BE2C (cell line): ENCODE data around the gene MBP.

Source experiments
- DNase-seq: peaks from one replicate; pipeline ENCODE4 v3.0.0-alpha.2; 2020
- H3K27me3 ChIP-seq: fragments of 250-450 bp; sonication (Bioruptor Pico); 2 replicates; pipeline ENCODE4 v1.5.1; 2020; ENCODE audit warnings: mild to moderate bottlenecking
- H3K36me3 ChIP-seq: fragments of 250-450 bp; sonication (Bioruptor Pico); 2 replicates; pipeline ENCODE4 v1.5.1; 2020; ENCODE audit warnings: mild to moderate bottlenecking
- H3K4me1 ChIP-seq: fragments of 250-450 bp; sonication (Bioruptor Pico); 2 replicates; pipeline ENCODE4 v1.5.1; 2020
- H3K4me3 ChIP-seq: 2 replicates; pipeline ENCODE4 v1.5.1; 2011; ENCODE audit warnings: low read depth, low read length
- H3K9me3 ChIP-seq: fragments of 250-450 bp; sonication (Bioruptor Pico); 2 replicates; pipeline ENCODE4 v1.5.1; 2020
- CTCF ChIP-seq: IDR thresholded peaks from 2 replicates; pipeline ENCODE4 v1.5.1; 2012; ENCODE audit warnings: mild to moderate bottlenecking, low read depth, low read length

Gene MBP

GRCh38 chr18:76995896-76996295 lies 136.7 kb downstream of the MBP start:
- no peak for TF ChIP-seq CTCF
- Histone ChIP-seq H3K27me3 (no peaks in the 10 kb centered on the region), H3K36me3 (no peaks in the 10 kb centered on the region), H3K4me1 (no peaks in the 10 kb centered on the region; the same call in 1 of the 2 replicates), H3K4me3 (no peak overlapping the region), H3K9me3 (no peaks in the 10 kb centered on the region)
- no peak for DNase-seq

- Histone ChIP-seq H3K4me3 (no peak overlapping the region), H3K9me3 (no peaks in the 10 kb centered on the region), H3K4me1 (no peaks in the 10 kb centered on the region; the same call in 1 of the 2 replicates), H3K27me3 (no peaks in the 10 kb centered on the region), H3K36me3 (no peaks in the 10 kb centered on the region)
- DNase-seq, result no peak
- TF ChIP-seq CTCF, result no peak
Observed at GRCh38 chr18:76994086-76994654, 138.4 kb downstream of the MBP start.

DNA sequence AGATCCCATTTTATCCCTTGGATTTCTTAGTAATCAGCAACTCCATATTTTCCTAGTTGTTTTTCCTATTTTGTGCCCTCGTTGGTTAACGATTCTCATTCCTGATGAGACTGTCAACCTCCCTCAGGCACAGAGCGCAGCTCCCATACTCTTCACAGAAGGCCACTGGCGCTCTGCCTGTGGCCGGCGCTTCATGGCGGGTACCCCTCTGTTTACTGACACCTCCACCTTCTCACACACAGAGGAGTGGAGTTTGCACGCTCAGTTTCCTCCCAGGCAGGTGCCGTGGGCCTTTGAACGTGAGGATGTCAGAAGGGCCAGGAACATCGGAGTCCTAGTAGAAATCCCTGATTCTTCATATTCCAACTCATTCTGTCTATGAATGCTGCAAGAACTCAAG lies 139.0 kb downstream of the MBP start:
- TF ChIP-seq CTCF, result no peak
- Histone ChIP-seq H3K36me3 (no peaks in the 10 kb centered on the region), H3K27me3 (no peaks in the 10 kb centered on the region), H3K4me1 (no peaks in the 10 kb centered on the region; the same call in 1 of the 2 replicates), H3K4me3 (no peak overlapping the region), H3K9me3 (no peaks in the 10 kb centered on the region)
- no peak for DNase-seq

GRCh38 chr18:76993085-76993382 lies 139.5 kb downstream of the MBP start:
- TF ChIP-seq CTCF, result no peak
- H3K4me3 ChIP-seq, result no peak overlapping the region
- H3K4me1 ChIP-seq, result no peaks in the 10 kb centered on the region; the same call in 1 of the 2 replicates
- no peak for DNase-seq
- H3K27me3 ChIP-seq, result no peaks in the 10 kb centered on the region
- H3K9me3 ChIP-seq, result no peaks in the 10 kb centered on the region
- H3K36me3 ChIP-seq, result no peaks in the 10 kb centered on the region

DNA sequence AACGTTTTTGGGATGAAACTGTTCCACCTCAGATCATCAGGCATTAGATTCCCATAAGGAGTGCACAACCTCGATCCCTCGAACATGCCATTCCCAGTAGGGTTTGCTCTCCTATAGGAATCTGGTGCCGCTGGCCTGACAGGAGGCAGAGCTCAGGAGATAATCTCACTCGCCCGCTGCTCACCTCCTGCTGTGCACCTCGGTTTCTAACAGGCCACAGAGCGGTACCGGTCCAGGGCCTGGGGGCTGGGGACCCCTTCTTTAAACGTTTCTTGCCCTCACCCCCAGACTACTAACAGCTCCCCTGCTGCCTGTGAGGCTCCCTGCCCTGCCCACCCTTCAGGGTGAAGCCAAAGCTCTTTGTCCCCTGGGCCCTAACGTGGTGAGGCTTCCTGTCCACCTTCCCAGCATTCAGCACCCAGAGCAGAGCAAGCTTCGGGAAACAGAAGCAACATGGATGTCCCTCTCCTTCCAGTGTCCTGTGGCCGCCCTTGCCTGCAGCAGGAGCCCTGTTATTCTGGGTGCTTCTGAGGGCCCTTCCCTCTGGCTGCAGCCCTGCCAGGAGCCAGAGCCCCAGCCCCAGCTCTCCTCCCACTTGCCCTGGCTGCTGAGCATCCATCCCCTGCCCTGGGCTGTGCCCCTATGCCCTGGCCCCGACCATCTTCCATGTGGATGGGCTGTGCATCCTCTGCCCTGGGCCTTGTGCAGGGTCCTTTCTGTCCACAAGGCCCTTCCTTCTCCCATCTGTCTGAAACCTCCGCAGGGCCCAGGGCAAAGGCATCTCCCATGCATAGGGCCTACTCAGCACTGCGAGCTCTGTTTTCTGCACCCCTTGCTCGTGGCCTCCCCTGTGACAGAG lies 140.1 kb downstream of the MBP start:
- no peak overlapping the region for H3K4me3 ChIP-seq
- no peaks in the 10 kb centered on the region; the same call in 1 of the 2 replicates for H3K4me1 ChIP-seq
- no peak for TF ChIP-seq CTCF
- H3K27me3 ChIP-seq, result no peaks in the 10 kb centered on the region
- H3K36me3 ChIP-seq, result no peaks in the 10 kb centered on the region
- H3K9me3 ChIP-seq, result no peaks in the 10 kb centered on the region
- DNase-seq, result no peak
